Naive thymus-derived CD4-positive, alpha-beta T cell (primary cell): Measurements from ENCODE around the gene IMMT. TPM values are rescaled to one million over a fixed set of nuclear protein-coding genes. Genes with fewer than 3 reads are reported as not detected.
A peak's percentile ranks its signal among the peaks of the same experiment; 100 is the strongest.

ENCODE experiments used
- ATAC-seq: fragments of 150-1000 bp; cut with Tn5 transposase; 2 replicates; pipeline ENCODE4 v1.10.0; 2021; ENCODE audit warnings: mild to moderate bottlenecking, moderate library complexity
- CTCF ChIA-PET: fragments of 350-600 bp; sonication (Branson Sonifier 250); formaldehyde crosslinking; loops from one replicate; lab custom pipeline; 2021; ENCODE audit warnings: antibody characterized with exemption; lab: Charles Lee
- POLR2A ChIA-PET: fragments of 350-600 bp; sonication (Branson Sonifier 250); formaldehyde crosslinking; loops from one replicate; lab custom pipeline; 2021; ENCODE audit warnings: antibody characterized with exemption, inconsistent platforms; lab: Charles Lee
- DNase-seq, 9 donors: peaks; one replicate each; pipeline versions ENCODE4 v3.0.0 to v3.0.0-alpha.2; 2020 to 2022; ENCODE audit warnings: mixed read lengths in 1 of 9
- H3K27ac ChIP-seq: one replicate; pipeline ENCODE4 v1.7.0; 2013; ENCODE audit warnings: mild to moderate bottlenecking, low read depth, low read length, moderate library complexity
- H3K27me3 ChIP-seq, 2 donors: one replicate each; pipeline ENCODE4 v1.7.0; 2013; ENCODE audit warnings: low read length in 2 of 2, mild to moderate bottlenecking in 2 of 2, moderate library complexity in 2 of 2; ENCODE audit not compliant: control insufficient read depth in 2 of 2, insufficient read depth in 2 of 2
- H3K36me3 ChIP-seq, 3 experiments: 1 replicate in 2 of 3; 2 replicates in 1 of 3; pipeline ENCODE4 v1.7.0; 2013; ENCODE audit warnings: low read length in 3 of 3, mild to moderate bottlenecking in 3 of 3, moderate library complexity in 1 of 3; ENCODE audit not compliant: insufficient read depth in 3 of 3, control insufficient read depth in 2 of 3
- H3K4me1 ChIP-seq, 2 donors: one replicate each; pipeline ENCODE4 v1.7.0; 2013; ENCODE audit warnings: low read length in 2 of 2, mild to moderate bottlenecking in 2 of 2, moderate library complexity in 1 of 2; ENCODE audit not compliant: control insufficient read depth in 2 of 2, insufficient read depth in 2 of 2
- H3K4me3 ChIP-seq: 2 replicates; pipeline ENCODE4 v1.7.0; 2013; ENCODE audit warnings: mild to moderate bottlenecking, low read length
- H3K9me3 ChIP-seq, 3 experiments: 1 replicate in 2 of 3; 2 replicates in 1 of 3; pipeline ENCODE4 v1.7.0; 2013; ENCODE audit warnings: low read length in 3 of 3; ENCODE audit not compliant: control insufficient read depth in 2 of 3
- H3K27ac Mint-ChIP-seq, 9 donors: one replicate each; pipeline ENCODE4 v1.8.0; 2020 to 2022; ENCODE audit warnings: mixed read lengths in 9 of 9, mild to moderate bottlenecking in 8 of 9, moderate library complexity in 5 of 9, inconsistent platforms in 2 of 9
- H3K27me3 Mint-ChIP-seq, 5 donors: one replicate each; pipeline ENCODE4 v1.8.0; 2021 to 2022; ENCODE audit warnings: mixed read lengths in 5 of 5, mild to moderate bottlenecking in 1 of 5
- H3K36me3 Mint-ChIP-seq, 5 donors: one replicate each; pipeline ENCODE4 v1.8.0; 2020 to 2022; ENCODE audit warnings: mixed read lengths in 5 of 5, mild to moderate bottlenecking in 3 of 5, inconsistent platforms in 1 of 5
- H3K4me1 Mint-ChIP-seq, 7 donors: one replicate each; pipeline ENCODE4 v1.8.0; 2020 to 2022; ENCODE audit warnings: mixed read lengths in 7 of 7, mild to moderate bottlenecking in 3 of 7, inconsistent platforms in 1 of 7
- H3K4me3 Mint-ChIP-seq, 10 donors: one replicate each; pipeline ENCODE4 v1.8.0; 2020 to 2022; ENCODE audit warnings: mild to moderate bottlenecking in 10 of 10, mixed read lengths in 10 of 10, moderate library complexity in 6 of 10, inconsistent platforms in 2 of 10
- H3K9me3 Mint-ChIP-seq, 11 donors: one replicate each; pipeline ENCODE4 v1.8.0; 2020 to 2022; ENCODE audit warnings: mixed read lengths in 11 of 11, mild to moderate bottlenecking in 4 of 11, inconsistent platforms in 1 of 11, moderate library complexity in 1 of 11
- intact Hi-C, 2 donors: fragments of 100-400 bp; cut with micrococcal nuclease; formaldehyde crosslinking; loops; one replicate each; pipeline ENCODE4 v1.15.1; 2023
- polyA plus RNA-seq, 2 donors: library from polyadenylated mRNA; unstranded; fragments of 300-500 nt; fragmentation: Illumina TruSeq; gene quantifications; one replicate each; pipeline ENCODE4 v1.2.3, GENCODE V29; 2021
- total RNA-seq, 6 experiments: library from RNA in 5 of 6; stranded (reverse) in 5 of 6; gene quantifications; 1 replicate in 5 of 6; 2 replicates in 1 of 6; pipeline ENCODE4 v1.2.3 and lab custom pipeline; 2021 to 2026

Gene IMMT
- total and polyA plus RNA-seq, 7 experiments from 2014 or later = 59.2 to 164 (median 77.0) TPM

DNA sequence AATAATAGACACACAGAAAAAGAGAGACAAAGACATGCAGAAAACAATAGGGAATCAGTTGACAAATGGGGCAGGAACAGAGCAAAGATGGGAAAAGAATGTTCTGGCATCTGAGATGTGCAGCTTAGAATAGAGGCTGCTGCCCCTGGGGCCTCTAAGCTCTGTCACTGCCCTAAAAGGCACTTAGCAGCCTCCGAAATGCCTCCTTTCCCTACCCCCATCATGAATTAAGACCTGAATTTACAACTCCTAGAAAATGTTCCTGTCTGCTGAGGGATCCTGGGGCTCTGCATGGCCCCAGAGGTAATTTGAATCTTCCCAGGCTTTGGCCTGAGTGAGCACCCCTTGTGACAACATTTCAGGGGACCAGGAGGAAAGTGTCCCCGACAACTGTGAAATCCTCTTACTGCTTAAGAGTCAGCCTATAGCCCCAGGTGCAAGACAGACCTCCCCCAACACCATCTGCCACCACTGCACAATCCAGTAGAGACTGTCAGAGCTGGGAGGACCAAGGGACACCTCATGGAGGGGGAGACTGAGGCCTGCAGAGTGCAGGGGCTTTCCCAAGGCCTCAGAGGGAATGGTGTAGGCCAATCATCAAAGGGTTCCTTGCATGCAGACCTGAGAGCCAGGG, 28.8 kb upstream of the IMMT start:
- no peak overlapping the region for H3K4me3 ChIP-seq
- intact Hi-C loops = loop anchor here (2.0 to 10.0 kb wide), 2 partner anchors 29 to 221 kb away; partner anchors contain the start of genes IMMT (in 1 of the 2) and KDM3A (in 1 of the 2)
- H3K4me1 Mint-ChIP-seq = peaks cover 15 to 32% (median 22%) of the 10 kb centered on the region in 7 donors
- no peaks in the 10 kb centered on the region for H3K9me3 ChIP-seq
- H3K27ac ChIP-seq = no peak overlapping the region
- no peaks in the 10 kb centered on the region for H3K36me3 Mint-ChIP-seq
- CTCF ChIA-PET = interaction anchor here (0.8 to 6.3 kb wide), 2 partner anchors 13 to 146 kb away, joined by 3 to 50 read pairs; no protein-coding TSS in a partner anchor
- POLR2A ChIA-PET = interaction anchor here (0.5 to 1.6 kb wide), 6 partner anchors 24 to 327 kb away, joined by 3 to 5 read pairs (median 4); partner anchors contain the start of genes KDM3A, MRPL35 and PTCD3
- no peaks in the 10 kb centered on the region for H3K27me3 ChIP-seq
- DNase-seq (no peak), ATAC-seq (no peak)
- no peaks in the 10 kb centered on the region for H3K9me3 Mint-ChIP-seq
- peak overlapping the region in 6 of 9 donors; percentile 33 to 93 (median 85) for H3K27ac Mint-ChIP-seq
- no peak overlapping the region for H3K4me3 Mint-ChIP-seq
- peaks cover 0 to 4% of the 10 kb centered on the region in 2 donors for H3K4me1 ChIP-seq
- no peaks in the 10 kb centered on the region for H3K27me3 Mint-ChIP-seq
- H3K36me3 ChIP-seq = no peaks in the 10 kb centered on the region

DNA sequence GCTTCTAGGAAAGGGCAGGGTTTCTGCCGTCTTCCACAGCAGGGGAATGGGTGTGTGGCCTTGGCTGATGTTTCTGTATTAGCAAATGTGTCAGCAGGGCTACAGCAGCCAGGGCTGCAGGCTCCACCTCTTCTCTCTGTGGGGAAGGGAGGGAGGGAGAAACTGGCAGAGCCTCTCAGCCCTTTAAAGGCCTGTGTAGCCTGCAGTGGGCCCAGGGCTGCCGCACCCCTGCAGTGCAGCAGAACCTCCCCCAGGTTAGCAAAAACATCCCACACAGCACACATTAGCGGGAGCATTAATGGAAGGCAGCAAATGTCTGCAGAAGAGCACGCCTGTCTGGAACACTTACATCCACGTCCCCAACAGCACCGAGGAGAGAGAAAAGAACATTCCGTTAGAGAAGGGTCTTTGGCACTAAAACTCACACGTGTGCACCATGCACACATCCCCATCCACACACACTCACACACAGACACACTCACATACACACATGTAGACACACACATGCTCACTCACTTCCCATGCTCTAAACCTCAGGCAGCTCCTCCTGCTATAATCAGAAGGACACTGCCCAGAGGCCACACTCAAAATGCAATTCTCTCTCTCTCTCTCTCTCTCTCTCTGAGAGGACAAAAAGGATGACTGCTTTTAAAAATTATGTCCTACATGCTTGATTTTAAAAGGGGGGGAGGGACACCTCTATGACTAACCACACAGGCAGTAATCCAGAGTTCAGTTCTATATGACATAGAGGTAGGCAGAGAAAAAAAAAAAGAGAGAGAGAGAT, 28.1 kb upstream of the IMMT start:
- H3K27me3 ChIP-seq = no peaks in the 10 kb centered on the region
- no peaks in the 10 kb centered on the region for H3K36me3 ChIP-seq
- Mint-ChIP-seq H3K4me1 (peaks cover 15 to 34% (median 22%) of the 10 kb centered on the region in 7 donors), H3K27ac (peak overlapping the region in 5 of 9 donors; percentile 9 to 88 (median 79)), H3K4me3 (no peak overlapping the region), H3K36me3 (no peaks in the 10 kb centered on the region), H3K27me3 (no peaks in the 10 kb centered on the region), H3K9me3 (no peaks in the 10 kb centered on the region)
- no peak for DNase-seq
- H3K4me3 ChIP-seq = no peak overlapping the region
- H3K27ac ChIP-seq = no peak overlapping the region
- intact Hi-C loops = loop anchor here in 1 of 2 donors (10.0 kb wide), 1 partner anchor 221 kb away; the partner anchor contains the start of gene KDM3A
- no peak for ATAC-seq
- H3K9me3 ChIP-seq = no peaks in the 10 kb centered on the region
- CTCF ChIA-PET = interaction anchor here (0.8 to 6.3 kb wide), 3 partner anchors 12 to 147 kb away, joined by 3 to 50 read pairs (median 5); no protein-coding TSS in a partner anchor
- POLR2A ChIA-PET = interaction anchor here (0.6 to 0.8 kb wide), 3 partner anchors 117 to 218 kb away, joined by 3 to 4 read pairs (median 3); partner anchors contain the start of genes KDM3A and PTCD3
- H3K4me1 ChIP-seq = peaks cover 0 to 4% of the 10 kb centered on the region in 2 donors

DNA sequence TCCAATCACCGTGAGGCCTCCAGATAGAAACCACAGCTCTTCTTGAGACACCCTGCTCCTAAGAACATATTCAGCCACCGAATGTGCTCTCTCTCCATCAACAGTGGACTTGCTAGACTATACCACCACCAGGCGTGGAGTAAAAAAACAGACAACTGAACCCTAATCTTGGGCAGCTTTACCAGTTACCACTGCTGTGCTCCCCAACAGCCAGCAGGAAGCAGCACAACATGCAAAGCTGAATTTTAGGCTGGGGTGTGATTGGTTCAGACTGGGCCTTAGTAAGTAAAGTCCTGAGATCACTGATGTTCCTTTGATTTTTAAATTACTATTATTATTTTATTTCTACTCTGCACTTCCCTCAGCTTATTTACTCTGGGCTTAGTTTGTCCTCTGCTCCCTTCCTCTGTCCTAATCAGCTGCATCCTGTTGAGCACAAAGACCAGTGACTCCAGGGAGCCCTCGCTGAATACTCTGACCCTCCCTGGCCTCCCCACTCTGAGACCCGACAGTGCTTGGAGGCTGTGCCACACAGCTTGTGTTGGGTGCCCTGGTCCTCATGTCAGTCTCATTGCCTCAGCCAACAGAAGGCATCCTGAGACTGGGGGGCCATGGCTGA, 25.9 kb upstream of the IMMT start:
- Mint-ChIP-seq H3K27me3 (no peaks in the 10 kb centered on the region), H3K4me3 (no peak overlapping the region), H3K36me3 (peaks cover 0 to 7% (median 0%) of the 10 kb centered on the region in 5 donors), H3K9me3 (peaks cover 0 to 6% (median 0%) of the 10 kb centered on the region in 11 donors), H3K4me1 (peaks cover 15 to 40% (median 29%) of the 10 kb centered on the region in 7 donors), H3K27ac (peak overlapping the region in 3 of 9 donors; percentile 24 to 79 (median 62))
- H3K9me3 ChIP-seq = no peaks in the 10 kb centered on the region
- no peak overlapping the region for H3K27ac ChIP-seq
- H3K4me3 ChIP-seq = no peak overlapping the region
- no peaks in the 10 kb centered on the region for H3K27me3 ChIP-seq
- DNase-seq = peak; percentile 32 to 66 (median 46)
- H3K36me3 ChIP-seq = no peaks in the 10 kb centered on the region
- ATAC-seq = peak; percentile 74
- intact Hi-C loops = loop anchor here (1.0 to 10.0 kb wide), 6 partner anchors 76 to 454 kb away; partner anchors contain the start of gene KDM3A (in 2 of the 2)
- peaks cover 0 to 4% of the 10 kb centered on the region in 2 donors for H3K4me1 ChIP-seq
- ChIA-PET POLR2A (interaction anchor here (0.5 to 3.9 kb wide), 5 partner anchors 22 to 220 kb away, joined by 3 to 30 read pairs (median 3); partner anchors contain the start of gene KDM3A), CTCF (interaction anchor here (0.6 to 6.3 kb wide), 18 partner anchors 12 to 725 kb away, joined by 3 to 50 read pairs (median 3); partner anchors contain the start of gene KDM3A)

DNA sequence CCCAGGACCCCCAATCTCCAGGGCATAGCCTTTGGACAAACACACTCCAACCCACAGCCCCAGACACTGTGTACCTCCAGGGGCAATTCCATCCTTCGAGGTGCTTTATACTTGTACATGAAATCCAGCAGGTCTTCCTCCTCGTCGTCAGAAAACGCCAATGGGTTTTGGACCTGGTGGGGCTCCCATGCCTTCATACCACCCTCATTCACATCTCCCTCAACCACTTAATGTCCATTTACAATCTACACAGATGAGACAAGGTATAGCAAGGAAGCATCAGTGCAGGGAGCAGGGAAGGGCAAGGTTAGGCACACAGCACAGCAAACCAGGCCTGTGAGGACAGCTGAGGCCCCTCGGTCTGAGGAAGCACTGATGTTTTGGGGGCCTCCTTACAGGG, 24.6 kb upstream of the IMMT start:
- peaks cover 0 to 6% (median 0%) of the 10 kb centered on the region in 11 donors for H3K9me3 Mint-ChIP-seq
- H3K4me1 Mint-ChIP-seq = peaks cover 4 to 27% (median 22%) of the 10 kb centered on the region in 7 donors
- Histone ChIP-seq H3K27ac (no peak overlapping the region), H3K4me3 (no peak overlapping the region), H3K9me3 (no peaks in the 10 kb centered on the region), H3K27me3 (no peaks in the 10 kb centered on the region), H3K36me3 (no peaks in the 10 kb centered on the region), H3K4me1 (peaks cover 0 to 2% of the 10 kb centered on the region in 2 donors)
- H3K27ac Mint-ChIP-seq = no peak overlapping the region
- no peak for DNase-seq
- ChIA-PET CTCF (interaction anchor here (0.9 to 6.3 kb wide), 3 partner anchors 146 to 239 kb away, joined by 3 to 50 read pairs (median 3); no protein-coding TSS in a partner anchor), POLR2A (interaction anchor here (1.2 to 3.9 kb wide), 2 partner anchors 13 to 222 kb away, joined by 3 to 30 read pairs; partner anchors contain the start of gene KDM3A)
- ATAC-seq = no peak
- peaks cover 0 to 7% (median 0%) of the 10 kb centered on the region in 5 donors for H3K36me3 Mint-ChIP-seq
- H3K4me3 Mint-ChIP-seq = no peak overlapping the region
- intact Hi-C loops = loop anchor here (2.0 to 10.0 kb wide), 2 partner anchors 225 to 247 kb away; partner anchors contain the start of gene KDM3A (in 1 of the 2)
- H3K27me3 Mint-ChIP-seq = no peaks in the 10 kb centered on the region

DNA sequence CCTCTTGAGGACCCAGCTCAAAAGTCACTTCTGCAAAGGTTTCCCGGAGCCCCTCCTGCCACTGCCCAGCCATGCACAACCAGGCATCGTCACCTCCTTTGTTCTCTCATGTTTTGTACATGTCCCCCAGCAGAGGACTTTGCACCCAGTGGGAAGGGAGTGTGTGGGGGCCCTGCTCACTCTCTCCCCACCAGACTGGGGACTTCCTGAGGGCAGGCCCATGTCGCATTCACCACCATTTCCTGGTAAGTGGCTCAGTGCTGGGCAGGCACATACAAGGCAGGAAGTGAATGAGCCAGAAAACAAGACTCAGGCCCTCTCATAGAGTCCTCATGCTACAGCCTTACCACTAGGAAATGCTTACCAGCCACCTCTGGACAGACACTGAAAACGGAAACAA, 22.9 kb upstream of the IMMT start:
- ChIA-PET POLR2A (no interaction called here), CTCF (no interaction called here)
- no peak overlapping the region for H3K4me3 Mint-ChIP-seq
- intact Hi-C loops = no loop called here
- Histone ChIP-seq H3K9me3 (no peaks in the 10 kb centered on the region), H3K4me1 (no peaks in the 10 kb centered on the region), H3K27me3 (no peaks in the 10 kb centered on the region), H3K27ac (no peak overlapping the region), H3K36me3 (peaks cover 0 to 15% (median 0%) of the 10 kb centered on the region in 3 experiments), H3K4me3 (no peak overlapping the region)
- peaks cover 0 to 10% (median 0%) of the 10 kb centered on the region in 5 donors for H3K36me3 Mint-ChIP-seq
- no peak overlapping the region for H3K27ac Mint-ChIP-seq
- H3K4me1 Mint-ChIP-seq = peaks cover 4 to 23% (median 15%) of the 10 kb centered on the region in 7 donors
- peaks cover 0 to 6% (median 0%) of the 10 kb centered on the region in 11 donors for H3K9me3 Mint-ChIP-seq
- DNase-seq (no peak), ATAC-seq (no peak)
- H3K27me3 Mint-ChIP-seq = no peaks in the 10 kb centered on the region
